LNCAP (cell line): ENCODE data around the gene YAP1.

ENCODE experiments used
- TF ChIP-seq, protein P1 (sequence below): fragments of 450-650 bp; IDR thresholded peaks from 2 replicates; pipeline ENCODE4 v1.5.1; 2017; ENCODE audit warnings: mild to moderate bottlenecking

YAP1 gene

DNA sequence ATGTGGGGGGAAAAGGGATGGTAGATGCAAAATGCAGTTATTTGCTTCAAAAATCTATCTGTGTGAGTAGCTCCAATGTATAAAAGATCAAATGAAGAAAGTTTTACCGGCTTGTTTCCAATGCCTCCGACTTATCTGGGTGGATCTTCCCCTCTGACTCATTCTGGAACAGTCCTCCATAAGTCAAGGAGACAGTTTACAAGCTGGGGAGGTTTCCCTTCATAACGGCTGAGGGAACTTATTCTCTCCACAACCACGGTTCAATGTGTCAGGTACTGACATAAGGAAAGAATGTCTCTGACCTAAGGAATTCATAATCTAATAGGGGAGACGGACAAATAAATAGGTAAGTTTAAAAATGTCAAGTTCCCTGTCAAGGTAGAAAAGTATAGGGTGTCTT is 157.4 kb downstream of the YAP1 start:
- TF ChIP-seq, protein P1, sequence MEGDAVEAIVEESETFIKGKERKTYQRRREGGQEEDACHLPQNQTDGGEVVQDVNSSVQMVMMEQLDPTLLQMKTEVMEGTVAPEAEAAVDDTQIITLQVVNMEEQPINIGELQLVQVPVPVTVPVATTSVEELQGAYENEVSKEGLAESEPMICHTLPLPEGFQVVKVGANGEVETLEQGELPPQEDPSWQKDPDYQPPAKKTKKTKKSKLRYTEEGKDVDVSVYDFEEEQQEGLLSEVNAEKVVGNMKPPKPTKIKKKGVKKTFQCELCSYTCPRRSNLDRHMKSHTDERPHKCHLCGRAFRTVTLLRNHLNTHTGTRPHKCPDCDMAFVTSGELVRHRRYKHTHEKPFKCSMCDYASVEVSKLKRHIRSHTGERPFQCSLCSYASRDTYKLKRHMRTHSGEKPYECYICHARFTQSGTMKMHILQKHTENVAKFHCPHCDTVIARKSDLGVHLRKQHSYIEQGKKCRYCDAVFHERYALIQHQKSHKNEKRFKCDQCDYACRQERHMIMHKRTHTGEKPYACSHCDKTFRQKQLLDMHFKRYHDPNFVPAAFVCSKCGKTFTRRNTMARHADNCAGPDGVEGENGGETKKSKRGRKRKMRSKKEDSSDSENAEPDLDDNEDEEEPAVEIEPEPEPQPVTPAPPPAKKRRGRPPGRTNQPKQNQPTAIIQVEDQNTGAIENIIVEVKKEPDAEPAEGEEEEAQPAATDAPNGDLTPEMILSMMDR = no peak

DNA sequence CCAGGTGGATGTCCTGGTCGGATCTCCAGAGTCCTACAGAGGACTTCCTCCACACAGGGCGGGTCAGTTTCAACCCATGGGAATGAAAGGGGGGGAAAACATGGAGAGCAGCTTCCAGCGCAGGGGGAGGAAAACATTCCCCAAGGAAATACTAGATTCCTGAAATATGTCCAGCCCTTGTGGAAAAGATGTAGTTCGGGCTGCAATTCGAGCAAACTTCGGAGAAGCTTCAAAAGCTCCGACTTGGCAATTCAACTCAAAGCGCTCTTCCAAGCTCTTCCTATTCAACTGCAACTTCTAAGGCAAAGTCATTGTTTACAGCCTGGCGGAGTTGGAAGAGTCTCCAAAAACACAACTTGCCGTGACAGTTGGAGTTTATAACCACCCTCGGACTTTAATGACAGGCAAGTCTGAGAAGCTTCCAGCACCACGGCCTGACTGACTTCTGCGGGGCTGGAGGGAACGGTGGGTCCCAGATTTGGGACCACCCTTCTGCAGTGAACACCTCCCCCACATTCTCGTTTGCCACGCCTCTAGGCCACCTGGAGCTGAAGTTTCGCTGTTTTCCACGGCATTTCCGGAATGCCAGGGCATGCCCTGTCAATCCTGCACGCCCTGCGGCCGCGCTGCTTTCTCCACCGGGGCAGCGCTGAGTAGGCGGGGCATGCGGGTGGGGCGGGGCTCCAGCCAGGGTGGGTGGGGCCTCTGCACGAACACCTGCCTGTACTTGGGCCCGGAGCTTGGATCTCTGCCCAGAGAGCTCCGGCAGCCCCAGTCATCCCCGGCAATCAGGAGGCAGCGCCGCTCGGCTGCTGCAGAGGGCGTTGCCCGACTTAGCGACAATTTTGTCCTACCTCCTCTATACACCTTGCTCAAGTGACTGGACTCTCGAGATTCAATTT is 158.1 kb downstream of the YAP1 start:
- TF ChIP-seq, protein P1 = no peak

DNA sequence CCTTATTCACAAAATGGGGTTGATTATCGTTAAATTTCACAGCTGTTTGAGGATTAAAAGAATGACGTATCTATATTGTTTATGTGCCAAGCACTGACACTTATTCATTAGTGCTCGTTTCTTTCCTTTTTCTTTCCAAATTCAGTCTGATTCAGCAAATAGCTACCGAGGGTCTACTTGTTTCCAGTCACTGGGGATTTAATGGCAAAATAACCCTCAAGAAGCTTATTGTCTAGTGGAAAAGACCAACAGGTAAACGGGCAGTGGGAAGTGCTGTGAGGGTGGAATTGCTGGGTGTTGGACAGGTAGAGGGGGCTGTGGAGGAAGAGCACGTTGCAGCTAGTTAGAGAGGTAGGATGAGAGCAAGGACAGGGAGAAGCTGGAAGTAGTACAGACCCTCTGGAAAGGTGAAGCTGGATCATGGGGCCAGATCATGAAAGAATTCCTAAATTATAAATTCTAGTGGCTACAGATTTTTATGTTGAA is 158.8 kb downstream of the YAP1 start:
- TF ChIP-seq, protein P1 = no peak

DNA sequence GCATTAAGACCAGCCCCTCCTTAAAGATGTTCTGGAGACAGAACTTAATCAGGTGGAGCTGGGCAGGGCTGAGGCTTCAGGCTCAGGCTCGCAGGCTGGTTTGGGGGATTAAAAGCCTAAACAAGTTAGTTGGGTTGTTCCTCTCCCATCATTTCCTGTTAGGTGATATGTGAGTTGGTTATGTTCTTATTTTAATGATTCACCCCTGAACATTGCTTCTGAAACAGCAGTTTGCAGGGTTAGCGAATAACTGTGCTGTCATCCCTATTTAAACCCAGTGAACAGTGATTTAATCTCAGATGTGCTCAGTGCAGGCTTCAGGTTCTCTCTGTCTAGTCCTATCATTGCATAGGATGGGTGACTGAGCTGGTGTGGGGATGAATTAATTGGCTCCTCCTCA is 159.7 kb downstream of the YAP1 start:
- TF ChIP-seq, protein P1 = no peak

DNA sequence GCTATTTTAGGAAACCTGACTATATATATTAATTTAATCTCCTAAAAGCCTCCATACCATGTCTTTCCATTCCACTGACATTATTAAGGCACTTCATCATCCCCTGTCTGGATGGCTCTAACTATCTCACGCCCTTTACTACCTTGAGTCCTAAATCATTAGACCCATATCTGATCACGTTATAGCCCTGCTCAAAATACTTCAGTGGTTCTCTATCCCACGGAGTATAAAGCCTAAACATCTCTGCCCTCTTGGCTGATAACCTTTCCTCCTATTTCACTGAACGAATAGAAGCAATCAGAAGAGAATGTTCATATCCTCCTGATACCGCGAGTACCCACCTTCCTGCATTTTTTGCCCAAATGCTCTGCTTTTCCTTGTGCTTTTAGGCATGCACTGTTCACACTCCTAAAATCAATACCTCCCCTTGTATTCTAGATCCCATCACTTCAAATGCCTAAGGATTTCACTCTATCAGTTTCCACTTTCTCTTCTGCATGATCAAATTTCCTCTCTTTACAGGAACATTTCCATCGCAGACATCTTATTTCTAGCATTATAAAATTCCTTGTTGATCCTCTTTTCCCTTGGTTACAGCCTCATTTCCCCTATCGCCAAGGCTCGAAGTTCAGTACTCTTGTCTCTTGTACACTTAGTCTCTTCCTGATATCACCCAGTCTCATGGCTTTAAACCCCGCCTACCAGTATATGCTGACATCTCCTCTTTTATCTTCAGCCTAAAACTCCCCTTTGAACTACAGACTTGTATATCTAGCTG is 162.0 kb downstream of the YAP1 start:
- TF ChIP-seq, protein P1 = no peak

DNA sequence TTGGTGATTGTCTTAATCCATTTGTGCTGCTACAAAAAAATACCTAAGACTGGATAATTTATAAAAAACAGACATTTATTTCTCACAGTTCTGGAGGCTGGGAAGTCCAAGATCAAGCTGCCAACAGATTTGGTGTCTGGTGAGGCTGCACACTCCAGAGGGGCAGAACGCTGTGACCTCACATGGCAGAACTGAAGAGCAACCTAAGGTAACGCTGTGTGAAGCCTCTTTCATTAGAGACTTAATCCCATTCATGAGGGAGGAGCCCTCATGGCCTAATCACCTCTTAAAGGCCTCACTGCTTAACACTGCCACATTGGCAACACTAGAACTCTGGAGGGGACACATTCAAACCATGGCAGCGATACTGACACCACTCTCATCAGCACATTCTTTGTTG is 164.4 kb downstream of the YAP1 start:
- TF ChIP-seq, protein P1 = no peak

DNA sequence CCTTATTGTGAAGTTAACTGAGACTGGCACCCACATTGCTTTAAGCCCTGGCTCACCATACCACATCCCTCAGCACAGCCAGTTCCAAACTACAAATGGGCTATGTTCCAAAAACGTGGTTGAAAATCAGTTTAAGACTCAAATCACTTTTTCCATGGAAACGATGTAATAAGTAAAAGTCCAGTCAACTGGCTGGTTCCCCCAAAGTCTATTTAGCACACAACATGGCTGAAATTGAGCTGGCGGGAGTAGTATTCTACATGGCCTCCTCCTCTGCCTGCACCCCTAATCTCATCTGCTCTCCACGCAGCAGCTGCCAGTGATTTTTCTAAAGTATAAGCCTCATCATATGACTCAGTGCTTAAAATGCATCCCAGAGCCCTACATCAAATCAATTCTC is 166.1 kb downstream of the YAP1 start:
- TF ChIP-seq, protein P1 = no peak
